Brain microvascular endothelial cell (primary cell): ENCODE measurements around the gene TMCO4.

Source experiments
- DNase-seq: peaks from one replicate; pipeline ENCODE4 v3.0.0-alpha.2; 2020
- H3K27ac ChIP-seq: fragments of 250-450 bp; sonication (Bioruptor Pico); 2 replicates; pipeline ENCODE4 v1.5.1; 2020; ENCODE audit warnings: mild to moderate bottlenecking, moderate library complexity
- H3K27me3 ChIP-seq: fragments of 250-450 bp; sonication (Bioruptor Pico); replicated peaks from 2 replicates; pipeline ENCODE4 v1.5.1; 2020; ENCODE audit warnings: mild to moderate bottlenecking
- H3K36me3 ChIP-seq: fragments of 250-450 bp; sonication (Bioruptor Pico); replicated peaks from 2 replicates; pipeline ENCODE4 v1.5.1; 2020; ENCODE audit warnings: mild to moderate bottlenecking
- H3K4me3 ChIP-seq: 2 replicates; pipeline ENCODE4 v1.5.1; 2011; ENCODE audit warnings: low read depth, mild to moderate bottlenecking, control low read depth, low read length, moderate library complexity
- in situ Hi-C: cut with HindIII; loops from 2 replicates; pipeline ENCODE4 v1.10.0; 2017; ENCODE audit warnings: low sequenced_read_pairs, low pct_ligation_motif_present
- TF ChIP-seq, protein P1 (sequence below): IDR thresholded peaks from 2 replicates; pipeline ENCODE4 v1.5.1; 2011; ENCODE audit warnings: low read depth, mild to moderate bottlenecking, moderate library complexity, low read length, control low read depth, inconsistent platforms; ENCODE audit errors: missing control alignments

TMCO4 gene

GRCh38 chr1:19688041-19688842 is 111.5 kb downstream of the TMCO4 start:
- no peaks in the 10 kb centered on the region for H3K36me3 ChIP-seq
- H3K27ac ChIP-seq: no peak overlapping the region
- DNase-seq: no peak
- H3K4me3 ChIP-seq: no peak overlapping the region
- TF ChIP-seq, protein P1, sequence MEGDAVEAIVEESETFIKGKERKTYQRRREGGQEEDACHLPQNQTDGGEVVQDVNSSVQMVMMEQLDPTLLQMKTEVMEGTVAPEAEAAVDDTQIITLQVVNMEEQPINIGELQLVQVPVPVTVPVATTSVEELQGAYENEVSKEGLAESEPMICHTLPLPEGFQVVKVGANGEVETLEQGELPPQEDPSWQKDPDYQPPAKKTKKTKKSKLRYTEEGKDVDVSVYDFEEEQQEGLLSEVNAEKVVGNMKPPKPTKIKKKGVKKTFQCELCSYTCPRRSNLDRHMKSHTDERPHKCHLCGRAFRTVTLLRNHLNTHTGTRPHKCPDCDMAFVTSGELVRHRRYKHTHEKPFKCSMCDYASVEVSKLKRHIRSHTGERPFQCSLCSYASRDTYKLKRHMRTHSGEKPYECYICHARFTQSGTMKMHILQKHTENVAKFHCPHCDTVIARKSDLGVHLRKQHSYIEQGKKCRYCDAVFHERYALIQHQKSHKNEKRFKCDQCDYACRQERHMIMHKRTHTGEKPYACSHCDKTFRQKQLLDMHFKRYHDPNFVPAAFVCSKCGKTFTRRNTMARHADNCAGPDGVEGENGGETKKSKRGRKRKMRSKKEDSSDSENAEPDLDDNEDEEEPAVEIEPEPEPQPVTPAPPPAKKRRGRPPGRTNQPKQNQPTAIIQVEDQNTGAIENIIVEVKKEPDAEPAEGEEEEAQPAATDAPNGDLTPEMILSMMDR: no peak
- no peaks in the 10 kb centered on the region for H3K27me3 ChIP-seq
- in situ Hi-C loops: no loop called here

DNA sequence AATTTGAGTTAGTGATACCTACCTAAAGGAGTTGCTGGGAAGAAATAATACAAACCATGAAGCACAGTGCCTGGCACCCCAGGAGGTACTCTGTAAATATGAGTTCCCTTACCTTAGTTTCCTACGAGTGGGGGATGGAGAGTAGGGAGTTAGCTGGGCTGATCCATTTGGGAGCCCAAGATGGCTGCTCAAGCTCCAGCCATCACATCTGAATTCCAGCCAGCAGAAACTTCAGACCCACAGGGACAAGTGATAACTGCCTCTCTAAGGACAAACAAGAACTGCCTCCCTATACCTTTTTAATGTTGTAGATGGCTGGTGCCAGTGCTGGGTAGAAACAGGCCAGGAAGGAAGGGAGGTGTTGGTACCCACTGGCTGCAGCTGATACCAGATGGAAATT is 112.3 kb downstream of the TMCO4 start:
- no peak overlapping the region for H3K4me3 ChIP-seq
- H3K27ac ChIP-seq: no peak overlapping the region

GRCh38 chr1:19685994-19686393 is 113.7 kb downstream of the TMCO4 start:
- in situ Hi-C loops: no loop called here
- H3K27me3 ChIP-seq: no peaks in the 10 kb centered on the region
- DNase-seq: no peak
- TF ChIP-seq, protein P1: no peak
- H3K36me3 ChIP-seq: no peaks in the 10 kb centered on the region
- H3K27ac ChIP-seq: no peak overlapping the region
- no peak overlapping the region for H3K4me3 ChIP-seq

More for the DNA sequence above, 112.3 kb downstream of the TMCO4 start:
- DNase-seq: no peak
- Histone ChIP-seq H3K36me3 (no peaks in the 10 kb centered on the region), H3K27me3 (no peaks in the 10 kb centered on the region)
- in situ Hi-C loops: no loop called here
- TF ChIP-seq, protein P1: no peak

GRCh38 chr1:19684677-19685076 is 115.0 kb downstream of the TMCO4 start:
- no peak overlapping the region for H3K4me3 ChIP-seq
- H3K36me3 ChIP-seq: no peaks in the 10 kb centered on the region
- H3K27ac ChIP-seq: no peak overlapping the region
- DNase-seq: no peak
- TF ChIP-seq, protein P1: no peak
- in situ Hi-C loops: no loop called here
- no peaks in the 10 kb centered on the region for H3K27me3 ChIP-seq

GRCh38 chr1:19683351-19683750 is 116.4 kb downstream of the TMCO4 start:
- H3K27me3 ChIP-seq: no peaks in the 10 kb centered on the region
- TF ChIP-seq, protein P1: no peak
- in situ Hi-C loops: no loop called here
- DNase-seq: no peak
- H3K4me3 ChIP-seq: no peak overlapping the region
- no peaks in the 10 kb centered on the region for H3K36me3 ChIP-seq
- no peak overlapping the region for H3K27ac ChIP-seq

- in situ Hi-C loops: no loop called here
- no peaks in the 10 kb centered on the region for H3K27me3 ChIP-seq
- H3K36me3 ChIP-seq: no peaks in the 10 kb centered on the region
- H3K27ac ChIP-seq: no peak overlapping the region
- no peak for DNase-seq
- TF ChIP-seq, protein P1: no peak
- H3K4me3 ChIP-seq: no peak overlapping the region
Observed at GRCh38 chr1:19682901-19683300, 116.8 kb downstream of the TMCO4 start.
